Pancreas (tissue), 10 donors: ENCODE results near the gene RERG. TPM values are rescaled to one million over a fixed set of nuclear protein-coding genes. Genes with fewer than 3 reads are reported as not detected.

ENCODE experiments used
- ATAC-seq, 4 donors: fragments of 200-7000 bp; cut with Tn5 transposase; one replicate each; pipeline versions ENCODE4 v1.8.0 to v1.9.1; 2020; ENCODE audit warnings: mild to moderate bottlenecking in 4 of 4, moderate library complexity in 4 of 4
- DNase-seq, 6 donors: peaks; one replicate each; pipeline ENCODE4 v3.0.0-alpha.2; 2020
- FAIRE-seq: peaks from 2 replicates; lab custom pipeline; 2012; peaks lifted over from hg19 to GRCh38; lab: Jason Lieb, UNC
- H3K27ac ChIP-seq, 4 donors: fragments of 200-600 bp; sonication (generic); 1 replicate in 3 of 4; 2 replicates in 1 of 4; pipeline versions ENCODE4 v1.5.0 to v1.8.0; 2020
- H3K27me3 ChIP-seq, 4 donors: fragments of 200-600 bp; one replicate each; pipeline ENCODE4 v1.8.0; 2021
- H3K36me3 ChIP-seq, 3 donors: fragments of 200-600 bp; sonication (generic) in 1 of 3; one replicate each; pipeline versions ENCODE4 v1.5.0 to v1.8.0; 2020 to 2021
- H3K4me1 ChIP-seq, 3 donors: fragments of 200-600 bp; one replicate each; pipeline ENCODE4 v1.8.0; 2021
- H3K4me3 ChIP-seq, 4 donors: fragments of 200-600 bp; sonication (generic) in 2 of 4; one replicate each; pipeline versions ENCODE4 v1.5.0 to v1.8.0; 2020 to 2021
- H3K9me3 ChIP-seq, 4 donors: fragments of 200-600 bp; one replicate each; pipeline ENCODE4 v1.8.0; 2021
- CTCF ChIP-seq, 4 donors: fragments of 200-600 bp; sonication (generic) in 3 of 4; IDR thresholded peaks; one replicate each; pipeline versions ENCODE4 v1.5.0 to v1.8.0; 2021; ENCODE audit warnings: antibody characterized with exemption in 4 of 4
- WGBS, 2 donors: extraction: QIAGEN DNeasy Blood & Tissue Kit; methylation state at CpG; one replicate each; pipeline ENCODE4 v1.1.7; 2013; 5-methylcytosine and 5-hydroxymethylcytosine counted together
- intact Hi-C, 3 donors: fragments of 100-400 bp; cut with DNase I; formaldehyde crosslinking; loops; one replicate each; pipeline versions ENCODE4 v1.11.1 to v1.14.2; 2022
- polyA plus RNA-seq, 2 donors: library from polyadenylated mRNA; stranded (reverse); fragments of 200-250 nt; gene quantifications; one replicate each; pipeline ENCODE4 v1.2.3, GENCODE V29; 2013
- total RNA-seq, 6 donors: library from RNA; stranded (reverse); fragmentation: NEBNext Ultra II Directional in 4 of 6; extraction: Animal tissue kit (Norgen Biotek cat#: 25700) in 4 of 6; gene quantifications; one replicate each; pipeline versions ENCODE4 v1.2.1 to v1.2.4, GENCODE V29; 2021 to 2023
- donor health status: healthy with polysubstance abuse.
- donor health status: DM: no; HTN: no; CAD: no; lungs with moderate emphysema.
- donor health status: DM: no; HTN: no; CAD: no.
- donor health status: control.
- donor health status: control.
- donor health status: Bipolar disorder and iron deficiency.
- donor health status: DM: yes; HTN: yes; CAD: no.
- donor health status: DM: no; HTN: no; CAD: no.
- donor health status: DM: no; HTN: no; CAD: no.
- donor health status: DM: yes; HTN: yes; CAD: no.

Gene RERG
- total and polyA plus RNA-seq, 8 donors = 2.0 to 10.4 (median 5.5) TPM

- Histone ChIP-seq H3K27ac (no peak overlapping the region), H3K4me1 (no peaks in the 10 kb centered on the region), H3K36me3 (no peaks in the 10 kb centered on the region), H3K4me3 (no peak overlapping the region), H3K9me3 (no peaks in the 10 kb centered on the region), H3K27me3 (no peaks in the 10 kb centered on the region)
- ATAC-seq (no peak), DNase-seq (peak in 1 of 6 donors; percentile 29), FAIRE-seq (no peak)
- TF ChIP-seq CTCF (IDR thresholded peaks at IDR 0.05) = no peak
- intact Hi-C loops = loop anchor here in 1 of 3 donors (10.0 kb wide), 1 partner anchor 269 kb away; no protein-coding TSS in a partner anchor
Observed at GRCh38 chr12:15265875-15266274, 44.7 kb upstream of the RERG start.

- 46 to 49% methylated on average over 4 of the region's 4 CpGs for WGBS, 2 donors
- ATAC-seq (peak in 1 of 4 donors; percentile 67), FAIRE-seq (no peak), DNase-seq (no peak)
- intact Hi-C loops = no loop called here
- TF ChIP-seq CTCF (IDR thresholded peaks at IDR 0.05) = no peak
- no peaks in the 10 kb centered on the region for H3K27me3 ChIP-seq
- H3K4me3 ChIP-seq = no peak overlapping the region
- no peaks in the 10 kb centered on the region for H3K4me1 ChIP-seq
- H3K36me3 ChIP-seq = no peaks in the 10 kb centered on the region
- H3K27ac ChIP-seq = no peak overlapping the region
- H3K9me3 ChIP-seq = no peaks in the 10 kb centered on the region
Observed at GRCh38 chr12:15256761-15257160, 35.5 kb upstream of the RERG start.

- WGBS, 2 donors = 50 to 70% methylated on average over 1 of the region's 1 CpG
- no peak for ATAC-seq
- no peak overlapping the region for H3K27ac ChIP-seq
- no peak for FAIRE-seq
- no peak for DNase-seq
- H3K4me3 ChIP-seq = no peak overlapping the region
- no peaks in the 10 kb centered on the region for H3K9me3 ChIP-seq
- H3K4me1 ChIP-seq = no peaks in the 10 kb centered on the region
- no peaks in the 10 kb centered on the region for H3K36me3 ChIP-seq
- H3K27me3 ChIP-seq = no peaks in the 10 kb centered on the region
- intact Hi-C loops = no loop called here
- TF ChIP-seq CTCF (IDR thresholded peaks at IDR 0.05) = no peak
Observed at GRCh38 chr12:15253990-15254389, 32.8 kb upstream of the RERG start.

- no peak for TF ChIP-seq CTCF (IDR thresholded peaks at IDR 0.05)
- intact Hi-C loops = no loop called here
- no peaks in the 10 kb centered on the region for H3K4me1 ChIP-seq
- DNase-seq (no peak), ATAC-seq (no peak), FAIRE-seq (no peak)
- H3K27ac ChIP-seq = no peak overlapping the region
- WGBS, 2 donors = 78 to 87% methylated on average over 4 of the region's 4 CpGs
- H3K27me3 ChIP-seq = no peaks in the 10 kb centered on the region
- H3K36me3 ChIP-seq = no peaks in the 10 kb centered on the region
- H3K4me3 ChIP-seq = no peak overlapping the region
- H3K9me3 ChIP-seq = no peaks in the 10 kb centered on the region
Observed at GRCh38 chr12:15244926-15245325, 23.7 kb upstream of the RERG start.

GRCh38 chr12:15244341-15244740, 23.1 kb upstream of the RERG start:
- 60 to 69% methylated on average over 2 of the region's 2 CpGs for WGBS, 2 donors
- no peak for FAIRE-seq
- intact Hi-C loops = no loop called here

More at GRCh38 chr12:15244341-15244740, 23.1 kb upstream of the RERG start:
- ATAC-seq (peak in 2 of 4 donors; percentile 54 to 74), DNase-seq (no peak)
- Histone ChIP-seq H3K27me3 (no peaks in the 10 kb centered on the region), H3K4me3 (no peak overlapping the region), H3K9me3 (no peaks in the 10 kb centered on the region), H3K36me3 (no peaks in the 10 kb centered on the region), H3K4me1 (no peaks in the 10 kb centered on the region), H3K27ac (no peak overlapping the region)
- no peak for TF ChIP-seq CTCF (IDR thresholded peaks at IDR 0.05)
